ENCODE measurements around the gene FAM117A. TPM values are rescaled to one million over a fixed set of nuclear protein-coding genes. Genes with fewer than 3 reads are reported as not detected.

Gene FAM117A
- total RNA-seq, 1 experiment from 2014 or later: 41.5 TPM

DNA sequence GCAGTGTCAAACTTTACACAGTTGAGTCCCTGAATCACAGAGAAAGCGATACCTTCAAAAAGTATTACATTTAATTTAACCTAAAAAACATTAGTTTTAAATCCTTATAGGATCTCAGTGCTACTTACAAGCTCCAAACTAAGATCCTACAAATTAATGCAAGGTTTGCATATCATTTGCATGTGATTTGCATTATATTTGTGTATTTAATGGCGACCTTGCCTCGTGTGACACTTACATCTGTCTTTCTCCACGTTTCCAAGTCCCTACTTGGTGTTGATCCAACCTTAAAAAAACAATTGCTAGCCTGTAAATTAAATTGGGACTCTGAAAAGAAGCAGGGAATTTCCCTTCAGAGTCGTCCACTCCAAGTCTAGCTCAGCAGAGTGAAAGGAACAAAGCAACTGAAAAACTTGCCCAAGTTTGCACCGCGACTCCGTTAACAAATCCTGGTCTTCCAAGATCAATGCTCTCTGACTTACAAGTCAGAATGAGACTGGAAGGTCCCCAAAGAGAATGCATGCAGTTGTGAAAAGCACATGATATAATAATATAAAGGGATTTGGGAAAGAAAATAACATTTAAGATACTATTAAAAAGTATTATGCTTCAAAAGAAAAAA is 739 bp upstream of the FAM117A start:
- H3K4me1 Mint-ChIP-seq (ENCODE audit: low read depth, unreplicated experiment): peaks cover 8% of the 10 kb centered on the region
- no peaks in the 10 kb centered on the region for H3K9me3 ChIP-seq
- ChIA-PET POLR2A (interaction anchor here (0.5 to 1.9 kb wide), 57 partner anchors 7 to 1120 kb away, joined by 3 to 88 read pairs (median 5); partner anchors contain the start of genes DLX3, KAT7, LRRC59 and PHB1), CTCF (interaction anchor here (0.6 to 2.5 kb wide), 37 partner anchors 9 to 738 kb away, joined by 3 to 36 read pairs (median 5); partner anchors contain the start of genes KAT7, PHB1, SLC35B1 and SPOP)
- peak overlapping the region; percentile 81 for H3K27ac Mint-ChIP-seq (ENCODE audit: unreplicated experiment)
- no peaks in the 10 kb centered on the region for H3K36me3 ChIP-seq (ENCODE audit: control insufficient read depth, insufficient read depth, low read length)
- DNase-seq: no peak
- intact Hi-C loops (cut with micrococcal nuclease; ENCODE audit: unreplicated experiment): loop anchor here (1.0 to 5.0 kb wide), 5 partner anchors 15 to 197 kb away; partner anchors contain the start of genes KAT7 and SPOP
- H3K27me3 ChIP-seq (replicated peaks; ENCODE audit: control insufficient read depth, insufficient read depth, low read length): 0 out of 2 replicates have a peak, but pooled peaks cover 1% of the 10 kb centered on the region
- H3K4me3 Mint-ChIP-seq (ENCODE audit: unreplicated experiment): peak overlapping the region; percentile 98
- H3K4me3 ChIP-seq (ENCODE audit: low read depth, low read length): peak overlapping the region; percentile 32
- peaks cover 13% of the 10 kb centered on the region for H3K27me3 Mint-ChIP-seq (ENCODE audit: insufficient read depth, unreplicated experiment)
- TF ChIP-seq, protein P1, sequence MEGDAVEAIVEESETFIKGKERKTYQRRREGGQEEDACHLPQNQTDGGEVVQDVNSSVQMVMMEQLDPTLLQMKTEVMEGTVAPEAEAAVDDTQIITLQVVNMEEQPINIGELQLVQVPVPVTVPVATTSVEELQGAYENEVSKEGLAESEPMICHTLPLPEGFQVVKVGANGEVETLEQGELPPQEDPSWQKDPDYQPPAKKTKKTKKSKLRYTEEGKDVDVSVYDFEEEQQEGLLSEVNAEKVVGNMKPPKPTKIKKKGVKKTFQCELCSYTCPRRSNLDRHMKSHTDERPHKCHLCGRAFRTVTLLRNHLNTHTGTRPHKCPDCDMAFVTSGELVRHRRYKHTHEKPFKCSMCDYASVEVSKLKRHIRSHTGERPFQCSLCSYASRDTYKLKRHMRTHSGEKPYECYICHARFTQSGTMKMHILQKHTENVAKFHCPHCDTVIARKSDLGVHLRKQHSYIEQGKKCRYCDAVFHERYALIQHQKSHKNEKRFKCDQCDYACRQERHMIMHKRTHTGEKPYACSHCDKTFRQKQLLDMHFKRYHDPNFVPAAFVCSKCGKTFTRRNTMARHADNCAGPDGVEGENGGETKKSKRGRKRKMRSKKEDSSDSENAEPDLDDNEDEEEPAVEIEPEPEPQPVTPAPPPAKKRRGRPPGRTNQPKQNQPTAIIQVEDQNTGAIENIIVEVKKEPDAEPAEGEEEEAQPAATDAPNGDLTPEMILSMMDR (IDR thresholded peaks at IDR 0.05; ENCODE audit: insufficient read depth in 1 of 2, low read depth in 1 of 2, low read length in 1 of 2, severe bottlenecking in 1 of 2, unreplicated experiment in 1 of 2): no peak
- H3K9me3 Mint-ChIP-seq (ENCODE audit: unreplicated experiment): no peaks in the 10 kb centered on the region
- peaks cover 18% of the 10 kb centered on the region for H3K36me3 Mint-ChIP-seq (ENCODE audit: insufficient read depth, unreplicated experiment)
- H3K4me1 ChIP-seq: peaks cover 9% of the 10 kb centered on the region
- no TSS peak for BruUV-seq (replicated peaks)

DNA sequence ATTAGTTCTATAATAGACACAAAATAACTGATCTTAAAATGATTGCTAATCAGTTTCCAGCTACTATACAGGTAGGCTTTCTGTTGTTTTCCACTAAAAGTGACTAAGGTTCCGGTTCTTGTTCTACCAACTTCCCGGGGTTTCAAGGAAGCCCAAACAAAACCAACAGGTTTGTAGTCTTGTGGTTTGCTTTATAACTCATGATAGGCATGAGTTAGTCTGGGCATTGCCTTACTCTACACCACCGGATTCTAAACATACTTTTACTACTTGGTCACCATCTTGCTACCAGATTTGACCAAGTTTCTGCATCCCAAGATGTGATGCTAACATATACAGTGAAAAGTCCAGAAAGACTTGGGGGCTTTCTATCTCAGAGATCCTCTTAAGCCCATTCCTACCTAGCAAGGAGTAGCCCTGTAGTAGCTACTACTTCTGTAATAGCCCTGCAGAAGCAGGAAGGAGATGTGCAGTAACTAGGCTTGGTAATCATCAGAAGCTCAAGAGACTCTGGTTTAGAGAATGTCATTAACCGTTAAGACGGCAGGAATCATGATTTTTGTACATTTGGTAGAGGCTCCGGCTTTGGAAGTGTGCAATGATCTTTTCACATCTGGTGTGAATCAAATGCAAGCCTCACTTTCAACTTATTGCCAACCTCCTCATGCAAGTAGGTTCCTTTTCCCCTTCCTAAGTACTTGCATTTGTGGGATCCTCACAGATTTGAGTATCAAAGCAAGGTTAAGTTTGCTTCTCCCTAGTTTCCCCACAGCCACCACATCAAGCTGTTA is 1.6 kb downstream of the FAM117A start:
- Histone ChIP-seq H3K9me3 (no peaks in the 10 kb centered on the region), H3K4me1 (peaks cover 9% of the 10 kb centered on the region), H3K4me3 (ENCODE audit: low read depth, low read length) (peak overlapping the region; percentile 76), H3K36me3 (ENCODE audit: control insufficient read depth, insufficient read depth, low read length) (no peaks in the 10 kb centered on the region), H3K27me3 (replicated peaks; ENCODE audit: control insufficient read depth, insufficient read depth, low read length) (0 out of 2 replicates have a peak, but pooled peaks cover 1% of the 10 kb centered on the region)
- peaks cover 8% of the 10 kb centered on the region for H3K4me1 Mint-ChIP-seq (ENCODE audit: low read depth, unreplicated experiment)
- intact Hi-C loops (cut with micrococcal nuclease; ENCODE audit: unreplicated experiment): loop anchor here (5.0 kb wide), 1 partner anchor 195 kb away; no protein-coding TSS in a partner anchor
- H3K4me3 Mint-ChIP-seq (ENCODE audit: unreplicated experiment): peak overlapping the region; percentile 98
- TF ChIP-seq, protein P1 (IDR thresholded peaks at IDR 0.05; ENCODE audit: insufficient read depth in 1 of 2, low read depth in 1 of 2, low read length in 1 of 2, severe bottlenecking in 1 of 2, unreplicated experiment in 1 of 2): no peak
- no peaks in the 10 kb centered on the region for H3K9me3 Mint-ChIP-seq (ENCODE audit: unreplicated experiment)
- H3K27me3 Mint-ChIP-seq (ENCODE audit: insufficient read depth, unreplicated experiment): peaks cover 8% of the 10 kb centered on the region
- DNase-seq: no peak
- peaks cover 18% of the 10 kb centered on the region for H3K36me3 Mint-ChIP-seq (ENCODE audit: insufficient read depth, unreplicated experiment)
- CTCF ChIA-PET: interaction anchor here (0.5 to 2.5 kb wide), 6 partner anchors 8 to 352 kb away, joined by 3 to 36 read pairs (median 9); partner anchors contain the start of gene SLC35B1
- peak overlapping the region; percentile 81 for H3K27ac Mint-ChIP-seq (ENCODE audit: unreplicated experiment)
- TSS peak; percentile 15 for BruUV-seq (replicated peaks)
- POLR2A ChIA-PET: interaction anchor here (0.5 to 1.9 kb wide), 2 partner anchors 10 to 12 kb away, joined by 4 to 10 read pairs; no protein-coding TSS in a partner anchor

DNA sequence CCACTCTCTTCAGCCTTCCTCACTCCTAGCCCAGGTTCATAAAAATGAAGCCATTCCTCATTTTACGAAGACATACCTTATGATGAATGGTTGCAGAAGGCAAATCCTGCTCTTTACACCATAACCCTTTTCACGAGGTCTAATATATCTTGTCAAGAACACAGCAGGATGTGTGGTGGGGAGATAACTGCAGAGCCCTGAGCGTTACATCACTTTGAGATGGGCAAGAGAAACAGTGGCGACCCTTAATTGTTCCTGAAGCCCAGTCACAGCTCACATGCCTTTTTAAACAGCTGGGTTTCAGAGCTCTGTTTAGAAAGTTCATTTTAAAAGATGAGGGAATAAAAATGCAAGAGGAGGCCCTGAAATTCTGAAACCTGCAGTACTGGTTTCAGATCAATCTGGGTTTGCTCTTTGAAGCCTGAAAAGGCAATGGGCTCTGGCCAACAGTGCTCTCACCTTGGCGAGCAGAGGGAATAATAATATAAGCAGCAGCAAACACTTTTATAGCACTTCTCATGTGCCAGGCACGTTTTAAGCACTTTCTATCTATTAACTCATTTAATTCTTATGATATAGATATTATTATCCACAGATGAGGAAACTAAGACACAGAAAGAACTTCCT is 2.9 kb downstream of the FAM117A start:
- Histone ChIP-seq H3K9me3 (no peaks in the 10 kb centered on the region), H3K4me3 (ENCODE audit: low read depth, low read length) (no peak overlapping the region), H3K27me3 (replicated peaks; ENCODE audit: control insufficient read depth, insufficient read depth, low read length) (no peaks in the 10 kb centered on the region), H3K36me3 (ENCODE audit: control insufficient read depth, insufficient read depth, low read length) (no peaks in the 10 kb centered on the region), H3K4me1 (peaks cover 9% of the 10 kb centered on the region)
- H3K4me3 Mint-ChIP-seq (ENCODE audit: unreplicated experiment): no peak overlapping the region
- H3K36me3 Mint-ChIP-seq (ENCODE audit: insufficient read depth, unreplicated experiment): peaks cover 18% of the 10 kb centered on the region
- no peak overlapping the region for H3K27ac Mint-ChIP-seq (ENCODE audit: unreplicated experiment)
- no TSS peak for BruUV-seq (replicated peaks)
- POLR2A ChIA-PET: no interaction called here
- CTCF ChIA-PET: interaction anchor here (0.6 to 1.1 kb wide), 2 partner anchors 18 to 269 kb away, joined by 3 to 4 read pairs; no protein-coding TSS in a partner anchor
- H3K4me1 Mint-ChIP-seq (ENCODE audit: low read depth, unreplicated experiment): peaks cover 8% of the 10 kb centered on the region
- DNase-seq: no peak
- intact Hi-C loops (cut with micrococcal nuclease; ENCODE audit: unreplicated experiment): loop anchor here (5.0 kb wide), 1 partner anchor 194 kb away; no protein-coding TSS in a partner anchor
- H3K27me3 Mint-ChIP-seq (ENCODE audit: insufficient read depth, unreplicated experiment): peaks cover 3% of the 10 kb centered on the region
- H3K9me3 Mint-ChIP-seq (ENCODE audit: unreplicated experiment): no peaks in the 10 kb centered on the region
- TF ChIP-seq, protein P1 (IDR thresholded peaks at IDR 0.05; ENCODE audit: insufficient read depth in 1 of 2, low read depth in 1 of 2, low read length in 1 of 2, severe bottlenecking in 1 of 2, unreplicated experiment in 1 of 2): no peak

Measured in Caco-2 (cell line).